Measurements from ENCODE around the gene APBB1IP. TPM values are rescaled to one million over a fixed set of nuclear protein-coding genes. Genes with fewer than 3 reads are reported as not detected.
"Not testable (repeated sequence)": the region's sequence is repeated elsewhere in the genome, so short reads cannot be mapped to it uniquely, and the experiment has no call there.

Gene APBB1IP
- total RNA-seq, 1 donor from 2014 or later: 43.6 TPM

DNA sequence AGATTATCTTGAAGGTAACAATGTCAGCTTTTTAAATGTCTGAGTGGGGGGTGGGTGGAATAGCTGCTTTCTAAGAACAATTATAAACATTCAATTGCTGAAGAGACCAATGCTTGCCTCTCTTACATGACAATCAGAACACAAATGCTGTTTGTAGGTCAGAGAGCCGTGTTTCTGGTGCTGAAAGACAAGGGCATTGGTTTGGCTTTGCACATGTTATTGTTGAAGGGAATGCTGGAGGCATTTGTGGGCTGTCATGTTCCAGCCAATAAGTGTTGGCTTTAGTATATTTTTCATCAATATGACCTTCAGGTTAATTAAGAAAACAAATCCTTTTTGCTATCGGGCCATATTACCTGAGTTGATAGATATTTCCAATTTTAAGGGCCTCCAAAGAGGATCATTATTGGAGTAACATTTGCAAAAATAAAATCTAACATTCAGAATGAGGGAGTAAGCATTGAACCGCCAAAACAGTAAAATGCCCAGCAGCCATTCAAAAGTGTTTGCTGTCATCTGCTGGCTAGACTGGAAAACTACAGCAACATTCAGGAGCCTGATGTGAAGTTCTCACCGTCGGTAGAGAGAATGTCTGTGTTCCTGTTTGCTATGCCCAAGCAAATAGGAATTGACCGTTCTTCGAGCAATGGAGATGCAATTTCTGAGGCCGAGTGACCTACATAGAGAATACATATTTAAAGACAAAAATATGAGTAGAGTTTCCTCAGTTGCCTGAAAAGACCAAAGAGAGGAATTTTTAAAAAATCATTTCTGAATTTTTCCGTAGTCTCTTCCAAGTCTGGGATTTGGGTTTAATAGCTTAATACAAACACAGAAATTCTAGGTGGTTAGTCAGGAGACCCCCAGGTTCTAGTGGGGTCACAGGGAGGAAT, 118.9 kb downstream of the APBB1IP start:
- Mint-ChIP-seq H3K27me3 (ENCODE audit: insufficient read depth) (no peaks in the 10 kb centered on the region), H3K4me3 (no peak overlapping the region), H3K36me3 (ENCODE audit: low read depth) (peaks cover 37% of the 10 kb centered on the region), H3K9me3 (no peaks in the 10 kb centered on the region), H3K4me1 (ENCODE audit: low read depth) (peaks cover 8% of the 10 kb centered on the region), H3K27ac (no peak overlapping the region)
- DNase-seq (ENCODE audit: low spot score): no peak
- intact Hi-C loops (cut with micrococcal nuclease): loop anchor here (1.0 to 5.0 kb wide), 3 partner anchors 110 to 682 kb away; no protein-coding TSS in a partner anchor

GRCh38 chr10:26557641-26558014, 119.5 kb downstream of the APBB1IP start:
- no peaks in the 10 kb centered on the region for H3K9me3 Mint-ChIP-seq
- H3K36me3 Mint-ChIP-seq (ENCODE audit: low read depth): peaks cover 39% of the 10 kb centered on the region
- H3K27me3 Mint-ChIP-seq (ENCODE audit: insufficient read depth): no peaks in the 10 kb centered on the region
- H3K4me3 Mint-ChIP-seq: no peak overlapping the region
- DNase-seq (ENCODE audit: low spot score): no peak
- no peak overlapping the region for H3K27ac Mint-ChIP-seq
- H3K4me1 Mint-ChIP-seq (ENCODE audit: low read depth): peaks cover 8% of the 10 kb centered on the region
- intact Hi-C loops (cut with micrococcal nuclease): loop anchor here (1.0 to 5.0 kb wide), 3 partner anchors 110 to 683 kb away; no protein-coding TSS in a partner anchor

GRCh38 chr10:26566525-26567350, 128.6 kb downstream of the APBB1IP start:
- no peak for DNase-seq (ENCODE audit: low spot score)
- Mint-ChIP-seq H3K4me1 (ENCODE audit: low read depth) (no peaks in the 10 kb centered on the region), H3K9me3 (peaks cover 3% of the 10 kb centered on the region), H3K4me3 (no peak overlapping the region), H3K27ac (no peak overlapping the region), H3K27me3 (ENCODE audit: insufficient read depth) (no peaks in the 10 kb centered on the region), H3K36me3 (ENCODE audit: low read depth) (peaks cover 47% of the 10 kb centered on the region)
- intact Hi-C loops (cut with micrococcal nuclease): no loop called here

- Mint-ChIP-seq H3K27me3 (ENCODE audit: insufficient read depth) (no peaks in the 10 kb centered on the region), H3K4me1 (ENCODE audit: low read depth) (no peaks in the 10 kb centered on the region), H3K27ac (no peak overlapping the region), H3K9me3 (peaks cover 7% of the 10 kb centered on the region), H3K36me3 (ENCODE audit: low read depth) (peaks cover 48% of the 10 kb centered on the region), H3K4me3 (no peak overlapping the region)
- no peak for DNase-seq (ENCODE audit: low spot score)
- intact Hi-C loops (cut with micrococcal nuclease): no loop called here
These were observed 129.2 kb downstream of the APBB1IP start for GRCh38 chr10:26567351-26567721.

DNA sequence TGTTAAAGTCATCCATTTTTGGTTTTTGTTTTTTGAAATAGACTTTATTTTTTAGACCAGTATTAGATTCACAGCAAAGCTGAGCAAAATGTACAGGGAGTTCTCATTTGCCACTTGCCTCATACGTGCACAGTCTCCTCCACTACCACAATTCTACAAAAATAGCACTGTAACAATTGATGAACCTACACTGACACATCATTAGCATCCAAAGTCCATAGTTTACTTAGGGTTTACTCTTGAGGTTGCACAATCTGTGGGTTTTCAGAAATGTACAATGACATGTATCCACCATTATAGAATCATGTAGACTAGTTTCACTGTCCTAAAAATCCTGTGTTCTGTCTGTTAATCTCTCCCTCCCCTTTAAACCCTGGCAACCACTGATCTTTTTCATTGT, 133.5 kb downstream of the APBB1IP start:
- H3K9me3 Mint-ChIP-seq: peaks cover 7% of the 10 kb centered on the region
- no peak overlapping the region for H3K4me3 Mint-ChIP-seq
- no peaks in the 10 kb centered on the region for H3K4me1 Mint-ChIP-seq (ENCODE audit: low read depth)
- H3K36me3 Mint-ChIP-seq (ENCODE audit: low read depth): peaks cover 35% of the 10 kb centered on the region
- intact Hi-C loops (cut with micrococcal nuclease): no loop called here
- no peak for DNase-seq (ENCODE audit: low spot score)
- H3K27ac Mint-ChIP-seq: no peak overlapping the region
- no peaks in the 10 kb centered on the region for H3K27me3 Mint-ChIP-seq (ENCODE audit: insufficient read depth)

GRCh38 chr10:26573674-26574073, 135.5 kb downstream of the APBB1IP start:
- DNase-seq (ENCODE audit: low spot score): no peak
- Mint-ChIP-seq H3K4me3 (no peak overlapping the region), H3K27ac (no peak overlapping the region), H3K9me3 (peaks cover 7% of the 10 kb centered on the region), H3K4me1 (ENCODE audit: low read depth) (no peaks in the 10 kb centered on the region), H3K27me3 (ENCODE audit: insufficient read depth) (no peaks in the 10 kb centered on the region), H3K36me3 (ENCODE audit: low read depth) (peaks cover 32% of the 10 kb centered on the region)
- intact Hi-C loops (cut with micrococcal nuclease): no loop called here

GRCh38 chr10:26574783-26575182, 136.6 kb downstream of the APBB1IP start:
- Mint-ChIP-seq H3K27me3 (ENCODE audit: insufficient read depth) (no peaks in the 10 kb centered on the region), H3K4me3 (no peak overlapping the region), H3K4me1 (ENCODE audit: low read depth) (no peaks in the 10 kb centered on the region), H3K27ac (no peak overlapping the region), H3K9me3 (peaks cover 7% of the 10 kb centered on the region), H3K36me3 (ENCODE audit: low read depth) (peaks cover 27% of the 10 kb centered on the region)
- DNase-seq (ENCODE audit: low spot score): no peak
- intact Hi-C loops (cut with micrococcal nuclease): no loop called here

DNA sequence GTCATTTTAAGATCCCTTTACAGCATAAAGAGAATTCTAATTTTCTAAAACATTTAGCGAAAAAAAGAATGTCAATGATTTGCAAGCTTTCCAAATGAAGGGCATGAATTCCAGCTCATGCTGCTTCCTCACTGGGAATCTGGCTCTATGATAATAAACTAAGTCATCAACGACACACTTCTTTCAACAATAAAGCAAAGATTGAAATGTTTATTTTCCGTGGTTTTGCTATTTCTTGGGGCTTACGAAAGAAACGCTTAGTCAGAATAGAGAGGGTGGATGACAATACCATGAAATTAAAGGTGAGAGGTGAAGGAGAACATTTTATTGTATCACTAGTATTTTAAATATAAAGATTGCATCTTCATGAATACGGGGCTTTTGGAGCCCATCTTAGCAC, 140.2 kb downstream of the APBB1IP start:
- H3K27ac Mint-ChIP-seq; H3K27me3 Mint-ChIP-seq (ENCODE audit: insufficient read depth); H3K9me3 Mint-ChIP-seq; intact Hi-C loops (cut with micrococcal nuclease); H3K4me1 Mint-ChIP-seq (ENCODE audit: low read depth); H3K4me3 Mint-ChIP-seq; DNase-seq (ENCODE audit: low spot score); H3K36me3 Mint-ChIP-seq (ENCODE audit: low read depth): not testable (repeated sequence)

DNA sequence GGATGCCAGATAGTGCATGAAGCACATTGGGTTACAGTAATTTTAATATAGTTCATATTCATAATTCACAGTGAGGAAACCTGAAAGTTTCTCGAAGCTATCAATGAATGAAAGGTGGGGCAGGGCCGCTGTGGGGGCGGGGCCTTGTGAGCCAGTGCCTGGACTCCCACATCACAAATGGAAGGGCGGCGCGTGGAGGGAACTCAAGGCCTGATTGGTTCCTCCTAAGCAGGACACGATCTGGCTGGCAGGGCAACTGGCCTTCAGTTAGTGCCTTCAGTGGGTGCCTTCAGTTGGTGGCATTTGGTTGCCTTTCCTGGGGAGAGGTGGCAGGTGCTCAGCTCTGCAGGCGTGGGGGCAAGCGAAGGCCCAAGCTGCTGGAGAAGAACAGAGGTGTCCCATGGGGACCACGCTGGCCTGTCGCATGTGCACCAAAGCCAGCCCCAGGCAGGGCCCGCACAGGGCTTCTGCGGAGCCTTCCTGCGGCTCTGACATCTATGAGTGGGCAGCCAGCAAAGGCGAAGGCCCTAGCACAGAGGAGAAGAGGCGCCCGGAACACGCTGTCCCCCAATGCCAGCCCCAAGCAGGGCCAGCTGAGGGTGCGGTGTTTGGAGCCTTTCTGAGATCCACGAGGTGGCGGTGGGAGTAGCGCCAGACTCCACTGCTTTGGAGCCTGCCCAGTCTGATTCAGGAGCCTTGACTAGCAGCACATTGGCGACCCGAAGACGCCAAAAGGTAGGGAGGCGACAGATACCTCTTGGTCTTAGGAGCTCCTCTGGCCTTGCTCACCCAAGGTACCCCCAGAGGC, 141.3 kb downstream of the APBB1IP start:
- DNase-seq (ENCODE audit: low spot score): no peak
- no peak overlapping the region for H3K27ac Mint-ChIP-seq
- H3K4me3 Mint-ChIP-seq: no peak overlapping the region
- intact Hi-C loops (cut with micrococcal nuclease): no loop called here
- H3K36me3 Mint-ChIP-seq (ENCODE audit: low read depth): no peaks in the 10 kb centered on the region
- H3K4me1 Mint-ChIP-seq (ENCODE audit: low read depth): no peaks in the 10 kb centered on the region
- no peaks in the 10 kb centered on the region for H3K9me3 Mint-ChIP-seq
- no peaks in the 10 kb centered on the region for H3K27me3 Mint-ChIP-seq (ENCODE audit: insufficient read depth)

- no peaks in the 10 kb centered on the region for H3K36me3 Mint-ChIP-seq (ENCODE audit: low read depth)
- H3K4me3 Mint-ChIP-seq: no peak overlapping the region
- no peak overlapping the region for H3K27ac Mint-ChIP-seq
- DNase-seq (ENCODE audit: low spot score): no peak
- H3K4me1 Mint-ChIP-seq (ENCODE audit: low read depth): no peaks in the 10 kb centered on the region
- no peaks in the 10 kb centered on the region for H3K27me3 Mint-ChIP-seq (ENCODE audit: insufficient read depth)
- no peaks in the 10 kb centered on the region for H3K9me3 Mint-ChIP-seq
- intact Hi-C loops (cut with micrococcal nuclease): no loop called here
These were observed 148.1 kb downstream of the APBB1IP start for GRCh38 chr10:26586211-26586610.

DNA sequence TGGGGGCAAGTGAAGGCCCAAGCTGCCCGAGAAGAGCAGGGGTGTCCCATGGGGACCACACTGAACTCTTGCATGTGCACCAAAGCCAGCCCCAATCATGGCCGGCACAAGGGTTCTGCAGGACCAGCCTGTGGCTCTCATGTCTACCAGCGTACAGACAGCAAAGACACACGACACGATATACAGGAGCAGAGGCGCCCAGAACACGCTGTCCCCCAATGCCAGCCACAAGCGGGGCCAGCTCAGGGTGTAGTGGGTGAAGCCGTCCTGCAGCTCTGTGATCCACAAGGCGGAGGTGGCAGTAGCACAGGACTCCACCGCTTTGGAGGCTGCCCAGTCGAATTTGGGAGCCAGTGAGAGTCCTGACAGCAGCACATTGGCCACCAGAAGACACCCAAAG, 150.5 kb downstream of the APBB1IP start:
- H3K27me3 Mint-ChIP-seq (ENCODE audit: insufficient read depth): no peaks in the 10 kb centered on the region
- H3K36me3 Mint-ChIP-seq (ENCODE audit: low read depth): no peaks in the 10 kb centered on the region
- no peaks in the 10 kb centered on the region for H3K4me1 Mint-ChIP-seq (ENCODE audit: low read depth)
- DNase-seq (ENCODE audit: low spot score): no peak
- H3K9me3 Mint-ChIP-seq: no peaks in the 10 kb centered on the region
- intact Hi-C loops (cut with micrococcal nuclease): no loop called here
- H3K4me3 Mint-ChIP-seq: no peak overlapping the region
- no peak overlapping the region for H3K27ac Mint-ChIP-seq

DNA sequence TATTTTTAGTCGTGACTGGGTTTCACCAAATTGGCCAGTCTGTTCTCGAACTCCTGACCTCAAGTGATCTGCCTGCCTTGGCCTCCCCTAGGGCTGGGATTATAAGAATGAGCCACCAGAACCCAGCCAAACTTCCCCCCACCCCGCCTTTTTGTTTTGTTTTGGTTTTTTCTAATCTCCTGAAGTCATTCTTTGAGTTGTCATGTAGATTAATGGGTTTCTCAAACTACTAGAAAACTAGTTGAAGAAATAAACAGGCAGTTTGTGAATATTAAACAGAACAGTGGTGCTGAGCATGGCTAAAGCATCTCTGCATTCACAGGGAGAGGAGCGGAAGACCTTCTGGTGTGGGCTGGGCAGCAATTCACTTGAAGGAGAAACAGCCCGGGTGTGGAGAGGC, 151.7 kb downstream of the APBB1IP start:
- H3K9me3 Mint-ChIP-seq; intact Hi-C loops (cut with micrococcal nuclease); H3K4me3 Mint-ChIP-seq; H3K27ac Mint-ChIP-seq; H3K36me3 Mint-ChIP-seq (ENCODE audit: low read depth); DNase-seq (ENCODE audit: low spot score); H3K4me1 Mint-ChIP-seq (ENCODE audit: low read depth); H3K27me3 Mint-ChIP-seq (ENCODE audit: insufficient read depth): not testable (repeated sequence)
